Measurements from ENCODE around the gene FRS3. TPM values are rescaled to one million over a fixed set of nuclear protein-coding genes. Genes with fewer than 3 reads are reported as not detected.

The FRS3 gene
- total RNA-seq (1 to 10 TPM; 3.8 to 6.8 (median 5.1) TPM), polyA plus RNA-seq (1 to 10 TPM; 3.2 to 5.7 TPM)
- long read RNA-seq, donor 1, partial matches to known transcripts: 2 of 6 reads
- long read RNA-seq, donor 1, other reads (novel, unspliced or antisense): 2 of 6 reads
- long read RNA-seq, donor 2, partial matches to known transcripts: 0 of 6 reads
- long read RNA-seq, donor 2, other reads (novel, unspliced or antisense): 5 of 6 reads
- long read RNA-seq, donor 3, partial matches to known transcripts: 2 of 5 reads
- long read RNA-seq, donor 3, other reads (novel, unspliced or antisense): 1 of 5 reads

GRCh38 chr6:41779788-41780550, at the start of gene FRS3:
TSS of gene FRS3 (minus strand) at chr6:41779900. CDS start at chr6:41776987, 2,913 bp downstream.
- Histone ChIP-seq H3K27me3 (no peaks in the 10 kb centered on the region), H3K4me3 (peak within 1 kb of the TSS; percentile 61 to 96 (median 79)), H3K27ac (peak within 1 kb of the TSS; percentile 76 to 97 (median 91)), H3K36me3 (peaks cover 0 to 36% (median 23%) of the 10 kb centered on the region in 9 donors), H3K9me3 (no peaks in the 10 kb centered on the region), H3K4me1 (peaks cover 3 to 56% (median 26%) of the 10 kb centered on the region in 12 donors)
- 0 to 1% (median 0%) methylated on average over 34 to 73 of the region's 73 CpGs for WGBS, 4 donors
- intact Hi-C loops (cut with DNase I): loop anchor here in 9 of 10 donors (1.0 to 10.0 kb wide), 24 partner anchors 43 to 785 kb away; partner anchors contain the start of genes TFEB (in 6 of the 9), MRPS10 (in 3 of the 9), CCND3 (in 2 of the 9) and UBR2 (in 1 of the 9)
- DNase-seq (peak; percentile 98 to 100 (median 99)), ATAC-seq (peak; percentile 92 to 95 (median 94))
- TF ChIP-seq POLR2A (IDR thresholded peaks at IDR 0.05): peak in 1 of 2 donors; percentile 36
- TF ChIP-seq CTCF (IDR thresholded peaks at IDR 0.05): peak; percentile 84 to 97 (median 91)

GRCh38 chr6:41826343-41827022, 46.8 kb upstream of the FRS3 start:
- Histone ChIP-seq H3K4me3 (no peak overlapping the region), H3K27me3 (no peaks in the 10 kb centered on the region), H3K4me1 (peaks cover 0 to 3% (median 0%) of the 10 kb centered on the region in 12 donors), H3K9me3 (no peaks in the 10 kb centered on the region), H3K27ac (no peak overlapping the region), H3K36me3 (no peaks in the 10 kb centered on the region)
- DNase-seq: no peak
- no peak for ATAC-seq
- intact Hi-C loops (cut with DNase I): no loop called here
- TF ChIP-seq CTCF (IDR thresholded peaks at IDR 0.05) (no peak), POLR2A (IDR thresholded peaks at IDR 0.05) (no peak)
- 92 to 98% (median 95%) methylated on average over 2 of the region's 2 CpGs for WGBS, 4 donors

GRCh38 chr6:41824571-41825569, 45.2 kb upstream of the FRS3 start:
- TF ChIP-seq CTCF (IDR thresholded peaks at IDR 0.05) (no peak), POLR2A (IDR thresholded peaks at IDR 0.05) (no peak)
- Histone ChIP-seq H3K27me3 (no peaks in the 10 kb centered on the region), H3K4me1 (peaks cover 0 to 3% (median 0%) of the 10 kb centered on the region in 12 donors), H3K4me3 (no peak overlapping the region), H3K27ac (no peak overlapping the region), H3K36me3 (no peaks in the 10 kb centered on the region), H3K9me3 (no peaks in the 10 kb centered on the region)
- DNase-seq: no peak
- WGBS, 4 donors: 89 to 94% (median 90%) methylated on average over 13 of the region's 13 CpGs
- no peak for ATAC-seq
- intact Hi-C loops (cut with DNase I): no loop called here

Measured in heart left ventricle (tissue), 16 donors.